Measurements from ENCODE around the gene CLDN18. TPM values are rescaled to one million over a fixed set of nuclear protein-coding genes. Genes with fewer than 3 reads are reported as not detected.

Gene CLDN18
- total and polyA plus RNA-seq, 2 of the 8 experiments (the other 6 are each of a cell fraction or from before 2014, with no cell fraction given) = not detected

DNA sequence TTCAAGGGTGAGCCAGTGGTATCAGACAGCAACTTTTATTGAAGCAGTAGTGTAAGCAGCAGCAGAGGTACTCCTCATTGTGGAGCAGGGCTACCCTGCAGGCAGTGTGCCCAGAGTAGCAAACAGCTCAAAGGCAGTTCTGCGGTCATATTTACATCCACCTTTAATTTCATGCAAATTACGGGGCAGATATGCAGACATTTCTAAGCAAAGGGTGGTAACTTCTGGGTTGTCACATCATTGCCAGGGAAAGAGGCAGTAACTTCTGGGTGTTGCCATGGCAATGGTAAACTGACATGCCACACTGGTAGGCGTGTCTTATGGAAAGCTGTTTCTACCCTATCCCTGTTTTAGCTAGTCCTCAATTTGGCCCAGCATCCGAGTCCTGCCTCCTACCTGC lies 46.5 kb upstream of the CLDN18 start:
- Histone ChIP-seq H2BK120ac (replicated peaks; ENCODE audit: low read depth, low read length) (no peak overlapping the region), H3K9ac (replicated peaks in 1 of 4; ENCODE audit: extremely low read depth in 1 of 4, low read depth in 3 of 4, low read length in 3 of 4) (no peak overlapping the region), H3K14ac (ENCODE audit: insufficient read length) (no peak overlapping the region), H2AK5ac (ENCODE audit: low read depth, low read length) (no peak overlapping the region), H3K4me1 (replicated peaks in 1 of 4; ENCODE audit: control insufficient read depth in 3 of 4, insufficient read depth in 4 of 4, low read length in 3 of 4) (0 out of 7 replicates have a peak, but pooled peaks cover 0 to 4% (median 0%) of the 10 kb centered on the region in 4 experiments), H4K8ac (ENCODE audit: extremely low read depth, insufficient read depth, low read length) (no peak overlapping the region), H2BK20ac (ENCODE audit: low read length) (0 out of 2 replicates have a peak overlapping the region, but pooled peaks have one; percentile 21), H3K4me3 (ENCODE audit: extremely low read depth in 1 of 4, insufficient read depth in 2 of 4, low read depth in 3 of 4, low read length in 4 of 4) (no peak overlapping the region), H3K79me1 (ENCODE audit: low read depth, low read length) (no peaks in the 10 kb centered on the region), H3K23me2 (ENCODE audit: low read depth, low read length) (no peaks in the 10 kb centered on the region), H2BK15ac (ENCODE audit: low read length) (no peak overlapping the region), H3K9me3 (ENCODE audit: insufficient read depth in 2 of 2, low read depth in 1 of 2, low read length in 1 of 2) (peaks cover 2 to 5% of the 10 kb centered on the region in 2 experiments; a peak in 2 of 4 replicates), H2BK5ac (ENCODE audit: low read depth, low read length) (no peak overlapping the region), H3K4me2 (ENCODE audit: insufficient read depth in 1 of 2, low read depth in 2 of 2, low read length in 2 of 2) (no peak overlapping the region), H3K36me3 (ENCODE audit: control insufficient read depth in 2 of 4, insufficient read depth in 4 of 4, low read length in 3 of 4) (no peaks in the 10 kb centered on the region), H3K4ac (replicated peaks; ENCODE audit: insufficient read length, low read depth, low read length) (no peak overlapping the region), H3K27me3 (replicated peaks in 1 of 4; ENCODE audit: control insufficient read depth in 3 of 4, extremely low read depth in 1 of 4, insufficient read depth in 3 of 4, low read length in 3 of 4) (no peaks in the 10 kb centered on the region), H3K27ac (ENCODE audit: low read depth, low read length) (no peak overlapping the region), H3K56ac (replicated peaks; ENCODE audit: insufficient read length, low read depth, low read length) (no peak overlapping the region), H3K18ac (ENCODE audit: extremely low read depth, low read length) (no peak overlapping the region), H2BK12ac (ENCODE audit: low read depth, low read length) (no peak overlapping the region), H2AFZ (ENCODE audit: low read length) (no peak overlapping the region), H4K5ac (ENCODE audit: insufficient read length, low read depth, low read length) (no peak overlapping the region), H3K79me2 (ENCODE audit: control insufficient read depth in 1 of 2, insufficient read depth in 2 of 2, low read length in 2 of 2) (no peaks in the 10 kb centered on the region), H3K23ac (ENCODE audit: insufficient read length) (no peak overlapping the region), H4K20me1 (replicated peaks in 1 of 2; ENCODE audit: control insufficient read depth in 1 of 2, insufficient read depth in 2 of 2, low read length in 2 of 2) (no peaks in the 10 kb centered on the region), H4K91ac (replicated peaks; ENCODE audit: insufficient read length, low read length) (no peak overlapping the region)
- CTCF ChIA-PET (ENCODE audit: partially characterized antibody) = interaction anchor here (1.0 to 1.7 kb wide), 3 partner anchors 16 to 736 kb away, joined by 3 to 4 read pairs (median 3); no protein-coding TSS in a partner anchor
- POLR2A ChIA-PET (ENCODE audit: partially characterized antibody) = no interaction called here
- DNase-seq (ENCODE audit: low read depth in 1 of 2, low spot score in 2 of 2) = no peak
- 89% methylated on average over 4 of the region's 4 CpGs; no CpG with 5 or more reads in 1 of the 2 experiments for WGBS, 2 experiments (ENCODE audit: extremely low coverage in 1 of 2, insufficient coverage in 1 of 2, insufficient read length in 1 of 2, insufficient replicate concordance in 2 of 2, low coverage in 1 of 2, low lambda C conversion rate in 2 of 2, missing lambda C conversion rate in 1 of 2)
- FAIRE-seq = no peak
- no peak for TF ChIP-seq RXRA (IDR thresholded peaks at IDR 0.05; ENCODE audit: insufficient read depth, low read depth, low read length)
- no peak for TF ChIP-seq SIX5 (IDR thresholded peaks at IDR 0.05; ENCODE audit: low read depth, low read length)
- no peak for TF ChIP-seq RAD21 (IDR thresholded peaks at IDR 0.05 in 1 of 2, conservative IDR thresholded peaks at IDR 0.05 in 1 of 2; ENCODE audit: low read depth in 2 of 2, low read length in 2 of 2)
- no peak for TF ChIP-seq ASH2L (IDR thresholded peaks at IDR 0.05; ENCODE audit: low read length)
- no peak for TF ChIP-seq RBBP5 (IDR thresholded peaks at IDR 0.05; ENCODE audit: borderline replicate concordance, low read depth, low read length)
- TF ChIP-seq MAFK (IDR thresholded peaks at IDR 0.05; ENCODE audit: low read depth, low read length) = no peak
- no peak for TF ChIP-seq CHD1 (IDR thresholded peaks at IDR 0.05; ENCODE audit: low read depth, low read length)
- TF ChIP-seq SRF (IDR thresholded peaks at IDR 0.05; ENCODE audit: low read depth, low read length) = no peak
- TF ChIP-seq SP1 (IDR thresholded peaks at IDR 0.05; ENCODE audit: low read depth, low read length) = no peak
- TF ChIP-seq, protein P1, sequence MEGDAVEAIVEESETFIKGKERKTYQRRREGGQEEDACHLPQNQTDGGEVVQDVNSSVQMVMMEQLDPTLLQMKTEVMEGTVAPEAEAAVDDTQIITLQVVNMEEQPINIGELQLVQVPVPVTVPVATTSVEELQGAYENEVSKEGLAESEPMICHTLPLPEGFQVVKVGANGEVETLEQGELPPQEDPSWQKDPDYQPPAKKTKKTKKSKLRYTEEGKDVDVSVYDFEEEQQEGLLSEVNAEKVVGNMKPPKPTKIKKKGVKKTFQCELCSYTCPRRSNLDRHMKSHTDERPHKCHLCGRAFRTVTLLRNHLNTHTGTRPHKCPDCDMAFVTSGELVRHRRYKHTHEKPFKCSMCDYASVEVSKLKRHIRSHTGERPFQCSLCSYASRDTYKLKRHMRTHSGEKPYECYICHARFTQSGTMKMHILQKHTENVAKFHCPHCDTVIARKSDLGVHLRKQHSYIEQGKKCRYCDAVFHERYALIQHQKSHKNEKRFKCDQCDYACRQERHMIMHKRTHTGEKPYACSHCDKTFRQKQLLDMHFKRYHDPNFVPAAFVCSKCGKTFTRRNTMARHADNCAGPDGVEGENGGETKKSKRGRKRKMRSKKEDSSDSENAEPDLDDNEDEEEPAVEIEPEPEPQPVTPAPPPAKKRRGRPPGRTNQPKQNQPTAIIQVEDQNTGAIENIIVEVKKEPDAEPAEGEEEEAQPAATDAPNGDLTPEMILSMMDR (IDR thresholded peaks at IDR 0.05; ENCODE audit: control extremely low read depth in 1 of 3, insufficient read depth in 1 of 3, low read depth in 1 of 3, low read length in 3 of 3) = no peak
- TF ChIP-seq KDM4A (IDR thresholded peaks at IDR 0.05; ENCODE audit: low read depth, low read length, severe bottlenecking) = no peak
- TF ChIP-seq SP4 (IDR thresholded peaks at IDR 0.05; ENCODE audit: low read length) = no peak
